GM21360 (cell line): ENCODE measurements around the gene SLC41A3.
"Not testable (repeated sequence)": the region's sequence is repeated elsewhere in the genome, so short reads cannot be mapped to it uniquely, and the experiment has no call there.

Experiments
- ATAC-seq: cut with Tn5 transposase; IDR thresholded peaks from one replicate; pipeline ENCODE4 v1.9.1; 2021; ENCODE audit warnings: mild to moderate bottlenecking, moderate library complexity; ENCODE audit not compliant: unreplicated experiment

Gene SLC41A3

DNA sequence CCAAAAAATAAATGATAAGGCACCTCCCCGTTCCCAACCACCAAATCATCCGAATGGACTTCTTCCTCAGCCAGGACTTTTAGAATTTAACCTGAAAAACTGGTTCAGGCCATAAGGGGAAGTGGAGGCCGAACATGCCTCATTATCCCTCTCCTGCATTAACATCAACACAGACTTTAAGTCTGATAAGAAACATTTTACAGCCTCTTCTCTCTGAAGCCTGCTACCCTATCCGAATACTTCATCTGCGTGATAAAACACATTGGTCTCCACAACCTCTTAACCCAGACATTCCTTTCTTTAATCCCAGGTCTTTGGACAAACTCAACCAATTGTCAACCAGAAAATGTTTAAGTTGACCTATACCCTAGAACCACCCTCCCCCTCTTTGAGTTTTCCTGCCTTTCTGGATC, 850 bp upstream of the SLC41A3 start:
- ATAC-seq = no peak

GRCh38 chr3:126083511-126083912, 412 bp downstream of the SLC41A3 start:
- ATAC-seq = peak; percentile 42

GRCh38 chr3:126083138-126083445, 832 bp downstream of the SLC41A3 start:
- ATAC-seq = no peak

- no peak for ATAC-seq
Measured at GRCh38 chr3:126082362-126083137, 1.4 kb downstream of the SLC41A3 start.

DNA sequence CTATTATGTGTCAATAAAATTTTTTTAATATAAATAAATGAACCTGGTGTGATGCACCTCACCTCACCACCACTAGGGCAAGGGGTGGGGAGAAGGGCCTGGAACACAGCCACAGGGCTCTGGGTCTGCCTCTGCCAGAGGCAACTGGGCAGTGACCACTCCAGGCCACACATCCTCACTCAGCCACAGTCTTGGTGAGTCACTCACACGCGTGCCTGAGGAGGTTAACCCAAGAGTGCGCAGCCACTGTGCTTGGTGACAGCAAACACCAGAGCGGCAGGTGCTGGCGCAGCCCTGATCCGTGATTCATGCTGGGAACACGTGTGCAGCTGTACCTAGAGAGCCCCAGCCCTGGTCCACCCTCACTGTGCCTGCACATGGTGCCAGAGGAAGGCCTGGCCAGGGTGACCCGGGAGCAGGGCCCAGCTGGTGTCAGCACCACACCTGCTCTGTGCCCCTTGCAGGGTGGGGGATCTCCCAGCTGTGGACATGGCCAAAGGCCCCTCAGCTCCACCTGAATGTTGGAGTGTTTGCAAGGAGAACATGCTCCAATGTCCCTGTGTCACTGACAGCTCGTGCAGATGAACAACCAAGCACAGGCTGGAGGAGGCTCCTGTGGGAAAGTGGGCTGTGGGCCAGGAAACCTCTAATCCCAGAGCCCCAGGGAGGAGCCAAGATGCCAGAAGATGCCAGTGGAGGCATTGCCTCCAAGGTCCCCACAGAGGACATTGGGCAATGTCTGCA, 2.1 kb downstream of the SLC41A3 start:
- no peak for ATAC-seq

DNA sequence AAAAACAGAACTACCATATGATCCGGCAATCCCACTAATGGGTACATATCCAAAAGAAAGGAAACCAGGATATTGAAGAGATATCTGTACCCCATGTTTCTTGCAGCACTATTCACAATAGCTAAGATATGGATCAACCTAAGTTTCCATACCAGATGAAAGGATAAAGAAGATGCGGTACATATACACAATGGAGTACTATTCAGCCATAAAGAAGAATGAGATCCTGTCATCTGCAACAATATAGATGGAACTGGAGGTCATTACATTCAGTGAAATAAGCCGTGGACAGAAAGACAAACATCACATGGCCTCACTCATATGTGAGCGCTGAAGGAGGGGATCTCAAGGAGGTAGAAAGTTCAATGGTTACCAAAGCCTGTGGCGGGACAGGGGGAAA, 3.0 kb downstream of the SLC41A3 start:
- no peak for ATAC-seq

- no peak for ATAC-seq
Measured at GRCh38 chr3:126078866-126079265, 5.1 kb downstream of the SLC41A3 start.

- no peak for ATAC-seq
Measured at GRCh38 chr3:126077754-126078153, 6.2 kb downstream of the SLC41A3 start.

- ATAC-seq = no peak
Measured at GRCh38 chr3:126076140-126076539, 7.8 kb downstream of the SLC41A3 start.

GRCh38 chr3:126070146-126070545, 13.8 kb downstream of the SLC41A3 start:
- no peak for ATAC-seq

DNA sequence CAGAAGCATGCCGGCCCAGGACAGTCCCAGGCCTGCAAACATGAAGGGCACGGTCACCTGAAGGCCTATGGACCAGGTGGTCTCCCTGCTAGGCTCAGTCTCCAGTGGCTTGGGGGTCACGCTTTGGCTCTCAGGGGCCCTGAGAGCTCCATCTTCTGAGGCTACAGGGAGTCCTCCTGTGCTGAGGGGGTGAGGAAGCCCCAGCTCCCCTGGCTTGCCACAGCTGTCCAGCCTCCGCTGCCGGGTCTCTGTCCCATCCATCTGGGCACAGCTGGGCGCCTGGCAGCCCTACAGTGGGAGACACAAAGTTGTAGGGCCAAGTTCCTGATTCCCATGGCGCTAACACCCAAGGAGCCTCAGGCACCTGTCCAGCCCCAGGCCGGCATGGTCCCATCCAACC, 16.0 kb downstream of the SLC41A3 start:
- no peak for ATAC-seq

DNA sequence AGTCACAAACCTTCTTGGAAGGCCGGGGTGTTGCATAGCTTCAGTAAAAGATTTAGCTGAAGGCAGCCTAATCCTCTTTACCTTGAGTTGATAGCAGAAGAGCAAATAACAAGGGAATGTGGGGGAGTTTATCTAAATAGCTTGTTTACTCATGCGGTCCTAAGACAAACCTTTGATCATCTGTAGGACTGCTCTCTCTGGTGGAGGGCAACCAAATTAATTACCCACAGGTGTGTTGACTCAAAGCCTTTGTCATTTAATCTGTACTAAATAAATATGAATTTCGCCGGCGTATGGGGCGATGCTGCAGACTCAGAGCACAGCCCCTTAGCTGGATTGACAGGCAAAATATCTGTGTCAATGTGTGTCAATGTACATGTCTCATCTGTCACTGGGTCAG, 17.2 kb downstream of the SLC41A3 start:
- not testable (repeated sequence) for ATAC-seq

DNA sequence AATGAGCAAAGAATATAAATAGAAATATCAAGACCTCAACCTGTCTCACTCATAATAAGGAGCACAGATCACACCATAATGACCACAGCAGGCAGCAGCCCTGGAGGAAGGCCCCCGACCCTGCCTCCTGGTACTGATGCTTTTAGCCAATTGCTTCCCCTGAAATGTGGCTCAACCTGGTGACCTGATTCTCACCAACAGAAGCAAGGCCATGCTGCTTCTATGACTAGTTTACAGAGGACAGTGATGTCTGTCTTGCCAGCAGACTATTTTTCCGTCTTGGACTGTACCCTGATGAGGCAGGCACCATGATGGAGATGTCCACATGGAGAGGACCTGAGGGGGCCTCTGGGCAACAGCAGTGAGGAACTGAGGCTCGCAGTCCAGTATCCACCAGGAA, 18.0 kb downstream of the SLC41A3 start:
- ATAC-seq = no peak

DNA sequence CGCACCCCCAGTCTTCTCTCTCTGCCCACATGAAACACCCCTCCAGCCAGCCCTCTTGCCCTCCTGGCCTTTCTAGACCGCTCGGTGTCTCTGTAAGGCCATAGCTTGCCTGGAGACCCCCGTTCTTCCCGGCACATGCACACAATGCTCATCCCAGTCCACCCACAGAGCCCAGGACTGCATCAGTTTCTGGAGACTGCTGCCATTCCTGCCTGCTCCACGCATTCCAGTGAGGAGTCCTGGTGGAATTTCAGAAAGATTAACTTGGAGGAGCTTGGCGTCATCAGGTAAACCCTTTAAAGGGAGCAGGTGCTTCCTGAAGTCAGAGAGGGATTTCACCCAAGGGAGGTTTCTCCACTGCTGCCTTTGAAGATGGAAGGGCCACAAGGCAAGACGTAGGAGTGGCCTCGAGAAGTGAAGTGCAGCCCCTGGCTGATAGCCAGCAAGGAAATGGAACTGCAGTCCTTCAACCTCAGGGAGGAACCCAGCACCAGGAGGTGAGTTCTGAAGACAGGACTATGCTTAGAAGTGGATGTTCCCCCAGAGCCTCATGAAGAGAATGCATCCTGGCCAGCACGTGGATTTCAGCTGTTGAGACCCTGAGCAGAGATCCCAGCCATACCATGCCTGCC, 19.2 kb downstream of the SLC41A3 start:
- no peak for ATAC-seq

GRCh38 chr3:126063358-126063965, 20.5 kb downstream of the SLC41A3 start:
- ATAC-seq = no peak

DNA sequence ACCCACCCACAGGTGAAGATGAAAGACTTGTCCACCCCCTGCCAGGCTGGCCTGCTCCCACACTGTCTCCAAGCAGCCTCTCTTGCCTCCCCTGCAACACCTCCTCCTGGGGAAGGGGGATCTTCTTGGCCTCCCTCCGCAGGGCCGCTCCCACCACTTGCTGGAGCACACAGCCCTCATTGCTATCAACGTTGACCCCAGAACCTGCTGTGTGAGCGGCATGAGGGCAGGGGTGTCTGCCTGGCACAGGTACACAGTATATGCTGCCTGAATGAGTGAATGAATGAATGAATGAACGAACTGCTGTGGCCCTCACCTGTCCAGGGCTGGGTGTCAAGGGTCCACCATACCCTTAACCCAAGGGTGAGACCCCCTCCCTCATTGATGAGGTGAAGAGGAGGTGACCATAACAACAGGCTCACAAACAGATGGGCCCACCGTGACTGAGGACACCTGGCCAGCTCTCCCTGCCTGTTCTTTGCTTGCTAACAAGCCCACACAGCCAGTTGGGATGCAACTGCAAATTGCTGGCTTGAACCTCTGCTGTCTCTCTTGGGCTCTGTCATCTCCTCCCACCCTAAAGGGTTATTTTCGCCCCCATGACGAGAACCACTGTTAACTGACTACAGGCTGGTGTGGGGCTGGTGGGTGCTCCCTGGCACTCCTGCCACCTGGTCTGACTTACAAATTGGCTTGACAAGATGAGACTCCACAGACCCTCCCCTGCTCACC, 22.5 kb downstream of the SLC41A3 start:
- ATAC-seq = no peak

DNA sequence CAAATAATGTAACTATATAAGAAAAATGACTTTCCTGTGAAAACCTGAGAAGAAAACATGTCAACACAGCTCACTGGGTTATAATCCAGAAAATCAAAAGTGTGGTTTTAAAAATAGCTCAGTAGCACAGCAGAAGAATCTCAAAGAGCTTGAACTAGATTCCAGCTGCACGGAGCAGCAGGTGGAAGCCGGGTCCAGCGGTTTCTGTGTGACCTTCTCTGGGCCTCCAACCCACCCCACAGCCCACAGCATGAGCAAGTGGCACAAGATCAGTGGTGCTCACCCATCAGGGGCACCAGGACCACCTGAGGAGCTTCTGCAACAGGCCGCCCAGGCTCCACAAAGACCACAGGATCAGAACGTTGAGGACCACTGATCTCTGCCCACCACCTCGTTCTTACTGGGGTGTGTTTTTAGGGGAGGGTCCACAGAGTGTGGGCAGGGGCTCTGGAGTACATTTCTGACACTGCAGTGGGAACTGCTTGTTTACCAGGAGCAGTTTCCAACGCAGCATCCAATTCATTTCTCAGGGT, 23.2 kb downstream of the SLC41A3 start:
- ATAC-seq = no peak

- ATAC-seq = no peak
Measured at GRCh38 chr3:126058666-126059065, 25.3 kb downstream of the SLC41A3 start.

DNA sequence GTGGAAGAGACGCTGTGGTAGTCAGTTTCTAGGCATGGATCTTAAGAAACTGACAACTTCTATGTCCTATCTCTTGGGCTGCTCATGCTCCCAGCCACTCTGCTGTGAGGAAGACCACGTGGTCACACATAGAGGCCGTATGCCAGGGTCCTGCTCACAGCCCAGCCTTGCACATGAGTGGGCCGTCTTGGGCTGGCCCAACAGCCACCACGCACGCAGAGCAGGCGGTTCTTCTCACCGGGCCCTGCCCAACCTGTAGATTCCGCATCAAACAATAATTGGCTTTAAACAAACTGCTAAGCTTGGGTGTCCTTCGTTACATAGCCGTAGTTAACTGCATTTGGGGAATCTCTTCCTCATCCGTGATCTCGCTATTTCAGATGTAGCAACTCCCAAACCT, 26.0 kb downstream of the SLC41A3 start:
- no peak for ATAC-seq

GRCh38 chr3:126057501-126057819, 26.5 kb downstream of the SLC41A3 start:
- no peak for ATAC-seq
